Measurements from ENCODE around the gene SFXN4. TPM values are rescaled to one million over a fixed set of nuclear protein-coding genes. Genes with fewer than 3 reads are reported as not detected.

The SFXN4 gene
- polyA plus RNA-seq, 2 of the 4 experiments (the other 2 are of a cell fraction) = 39.3 to 66.0 TPM

DNA sequence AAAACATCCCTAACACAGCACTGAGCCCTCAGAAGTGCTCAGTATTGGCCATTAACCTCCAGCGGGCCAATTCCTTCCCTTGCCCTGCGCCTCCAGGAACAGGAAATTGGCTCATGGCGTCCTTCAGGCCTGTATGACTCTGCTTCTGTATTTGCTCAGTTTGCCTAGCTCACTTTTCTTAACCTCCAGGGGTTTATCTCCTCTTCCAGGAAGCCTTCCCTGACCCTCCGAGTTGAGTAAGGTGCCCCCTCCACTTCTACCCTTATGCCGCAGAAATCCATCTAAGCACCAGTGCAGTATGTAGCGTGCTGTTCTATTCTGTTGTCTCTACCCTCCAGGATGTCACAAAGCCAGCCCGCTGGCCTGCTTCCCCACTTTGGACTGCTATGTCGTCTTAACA, 1.1 kb upstream of the SFXN4 start:
- no peak for FAIRE-seq
- ChIA-PET POLR2A (no interaction called here), CTCF (interaction anchor here (1.7 kb wide), 1 partner anchor 18 kb away, joined by 3 read pairs; no protein-coding TSS in a partner anchor)
- WGBS (ENCODE audit: missing lambda C conversion rate) = 82% methylated on average over 8 of the region's 8 CpGs
- H3K4me3 ChIP-seq = no peak overlapping the region
- peak overlapping the region; percentile 93 to 95; a peak in 5 of 6 replicates for H3K27ac ChIP-seq
- TF ChIP-seq RARB (CRISPR knock-in tag; IDR thresholded peaks at IDR 0.05) (no peak), ZFP36 (IDR thresholded peaks at IDR 0.05; ENCODE audit: borderline replicate concordance, partially characterized antibody) (peak; percentile 49)
- DNase-seq (ENCODE audit: low read depth in 1 of 2, low spot score in 1 of 2) = no peak
- H3K4me2 ChIP-seq = peak overlapping the region; percentile 83
- no peaks in the 10 kb centered on the region for H3K9me3 ChIP-seq
- H3K4me1 ChIP-seq = peaks cover 14% of the 10 kb centered on the region
- ATAC-seq = peak in 1 of 2 experiments; percentile 6; a peak in 2 of 6 replicates

DNA sequence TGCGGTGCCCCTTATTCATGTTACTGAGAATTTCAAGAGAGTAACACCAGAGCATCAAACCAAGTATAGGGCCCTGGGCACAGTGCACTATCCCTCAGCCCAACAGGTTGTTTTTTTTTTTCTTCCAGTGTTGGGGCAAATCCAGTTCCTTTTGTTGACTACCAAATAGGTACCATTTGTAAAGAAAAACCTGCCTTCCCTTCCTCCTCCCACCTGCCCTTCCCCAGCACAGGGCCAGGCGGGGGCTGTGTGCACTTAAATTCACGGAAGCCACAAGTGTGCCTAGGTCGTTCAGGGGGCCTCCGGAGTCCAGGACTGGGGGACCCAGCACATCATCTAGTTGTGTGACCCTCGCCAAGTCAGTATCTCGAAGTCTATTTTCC, 595 bp upstream of the SFXN4 start:
- ChIA-PET POLR2A (no interaction called here), CTCF (interaction anchor here (1.7 kb wide), 1 partner anchor 17 kb away, joined by 3 read pairs; no protein-coding TSS in a partner anchor)
- H3K4me2 ChIP-seq = peak overlapping the region; percentile 83
- TF ChIP-seq ZSCAN20 (CRISPR knock-in tag; IDR thresholded peaks at IDR 0.05) = no peak
- TF ChIP-seq, protein P1, sequence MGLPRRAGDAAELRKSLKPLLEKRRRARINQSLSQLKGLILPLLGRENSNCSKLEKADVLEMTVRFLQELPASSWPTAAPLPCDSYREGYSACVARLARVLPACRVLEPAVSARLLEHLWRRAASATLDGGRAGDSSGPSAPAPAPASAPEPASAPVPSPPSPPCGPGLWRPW (IDR thresholded peaks at IDR 0.05) = no peak
- TF ChIP-seq, protein P2, sequence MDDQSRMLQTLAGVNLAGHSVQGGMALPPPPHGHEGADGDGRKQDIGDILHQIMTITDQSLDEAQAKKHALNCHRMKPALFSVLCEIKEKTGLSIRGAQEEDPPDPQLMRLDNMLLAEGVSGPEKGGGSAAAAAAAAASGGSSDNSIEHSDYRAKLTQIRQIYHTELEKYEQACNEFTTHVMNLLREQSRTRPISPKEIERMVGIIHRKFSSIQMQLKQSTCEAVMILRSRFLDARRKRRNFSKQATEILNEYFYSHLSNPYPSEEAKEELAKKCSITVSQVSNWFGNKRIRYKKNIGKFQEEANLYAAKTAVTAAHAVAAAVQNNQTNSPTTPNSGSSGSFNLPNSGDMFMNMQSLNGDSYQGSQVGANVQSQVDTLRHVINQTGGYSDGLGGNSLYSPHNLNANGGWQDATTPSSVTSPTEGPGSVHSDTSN (IDR thresholded peaks at IDR 0.05) = no peak
- no peak for TF ChIP-seq CHD2 (IDR thresholded peaks at IDR 0.05; ENCODE audit: low read length, partially characterized antibody)
- TF ChIP-seq ZFP36 (IDR thresholded peaks at IDR 0.05; ENCODE audit: borderline replicate concordance, partially characterized antibody) = no peak
- no peak for TF ChIP-seq RNF2 (IDR thresholded peaks at IDR 0.05; ENCODE audit: borderline replicate concordance, low read depth)
- peak overlapping the region; percentile 93 to 95 for H3K27ac ChIP-seq
- H3K9me3 ChIP-seq = no peaks in the 10 kb centered on the region
- peaks cover 14% of the 10 kb centered on the region for H3K4me1 ChIP-seq
- WGBS (ENCODE audit: missing lambda C conversion rate) = 78% methylated on average over 7 of the region's 7 CpGs
- ATAC-seq = peak; percentile 43 to 52
- no peak for FAIRE-seq
- peak overlapping the region; percentile 57 for H3K4me3 ChIP-seq
- no peak for DNase-seq (ENCODE audit: low read depth in 1 of 2, low spot score in 1 of 2)

DNA sequence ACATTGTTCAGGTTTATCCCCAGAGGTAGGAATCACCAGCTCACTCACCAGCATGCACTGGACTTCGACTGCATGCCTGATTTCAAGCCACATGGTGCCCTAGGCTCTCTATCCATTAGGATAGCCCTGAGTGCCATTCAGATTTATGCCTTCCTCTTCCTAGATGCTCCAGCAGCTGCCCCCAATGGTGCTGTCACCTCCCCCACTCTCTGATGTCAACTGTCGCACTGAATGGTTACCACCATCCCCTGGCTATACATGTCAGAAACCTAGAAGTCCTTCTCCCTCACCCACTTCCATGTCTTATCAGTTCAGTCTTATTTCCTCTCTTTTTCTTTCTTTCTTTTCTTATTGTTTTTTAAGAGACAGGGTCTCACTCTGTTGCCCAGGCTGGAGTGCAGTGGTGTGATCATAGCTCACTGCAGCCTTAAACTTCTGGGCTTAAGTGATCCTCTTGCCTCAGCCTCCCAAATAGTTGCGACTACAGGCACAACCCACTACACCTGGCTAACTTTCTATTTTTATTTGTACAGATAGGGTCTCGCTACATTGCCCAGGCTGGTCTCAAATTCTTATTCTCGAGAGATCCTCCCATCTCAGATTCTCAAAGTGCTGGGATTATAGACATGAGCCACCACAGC, 2.9 kb downstream of the SFXN4 start:
- no peak overlapping the region for H3K27ac ChIP-seq
- ChIA-PET CTCF (interaction anchor here (1.2 kb wide), 1 partner anchor 18 kb away, joined by 3 read pairs; no protein-coding TSS in a partner anchor), POLR2A (no interaction called here)
- H3K9me3 ChIP-seq = no peaks in the 10 kb centered on the region
- no peak overlapping the region for H3K4me2 ChIP-seq
- H3K4me1 ChIP-seq = peaks cover 14% of the 10 kb centered on the region
- DNase-seq (ENCODE audit: low read depth in 1 of 2, low spot score in 1 of 2) = no peak
- H3K4me3 ChIP-seq = no peak overlapping the region
- no peak for TF ChIP-seq SREBF2 (IDR thresholded peaks at IDR 0.05)
- TF ChIP-seq NPAS2 (CRISPR knock-in tag; IDR thresholded peaks at IDR 0.05; ENCODE audit: borderline replicate concordance) = no peak
- TF ChIP-seq RARB (CRISPR knock-in tag; IDR thresholded peaks at IDR 0.05) = no peak
- no peak for TF ChIP-seq ESRRA (IDR thresholded peaks at IDR 0.05; ENCODE audit: borderline replicate concordance, low read length)
- TF ChIP-seq CEBPB (IDR thresholded peaks at IDR 0.05) = no peak
- no peak for TF ChIP-seq KDM1A (IDR thresholded peaks at IDR 0.05; ENCODE audit: low read depth)
- TF ChIP-seq HOXB5 (CRISPR knock-in tag; IDR thresholded peaks at IDR 0.05) = no peak
- TF ChIP-seq CHD4 (IDR thresholded peaks at IDR 0.05; ENCODE audit: borderline replicate concordance) = no peak
- TF ChIP-seq, protein P3, sequence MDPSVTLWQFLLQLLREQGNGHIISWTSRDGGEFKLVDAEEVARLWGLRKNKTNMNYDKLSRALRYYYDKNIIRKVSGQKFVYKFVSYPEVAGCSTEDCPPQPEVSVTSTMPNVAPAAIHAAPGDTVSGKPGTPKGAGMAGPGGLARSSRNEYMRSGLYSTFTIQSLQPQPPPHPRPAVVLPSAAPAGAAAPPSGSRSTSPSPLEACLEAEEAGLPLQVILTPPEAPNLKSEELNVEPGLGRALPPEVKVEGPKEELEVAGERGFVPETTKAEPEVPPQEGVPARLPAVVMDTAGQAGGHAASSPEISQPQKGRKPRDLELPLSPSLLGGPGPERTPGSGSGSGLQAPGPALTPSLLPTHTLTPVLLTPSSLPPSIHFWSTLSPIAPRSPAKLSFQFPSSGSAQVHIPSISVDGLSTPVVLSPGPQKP (IDR thresholded peaks at IDR 0.05; ENCODE audit: low read depth, low read length) = no peak
- no peak for TF ChIP-seq MYC (IDR thresholded peaks at IDR 0.05; ENCODE audit: borderline replicate concordance, low read length)
- TF ChIP-seq SMC3 (IDR thresholded peaks at IDR 0.05) = no peak
- no peak for TF ChIP-seq MAFK (IDR thresholded peaks at IDR 0.05; ENCODE audit: partially characterized antibody)
- TF ChIP-seq ZFP36 (IDR thresholded peaks at IDR 0.05; ENCODE audit: borderline replicate concordance, partially characterized antibody) = no peak
- no peak for TF ChIP-seq MAZ (IDR thresholded peaks at IDR 0.05; ENCODE audit: borderline replicate concordance, low read depth, low read length)
- WGBS (ENCODE audit: missing lambda C conversion rate) = 97% methylated on average over 5 of the region's 5 CpGs
- FAIRE-seq = no peak
- no peak for ATAC-seq
